ENCODE results near the gene CYP19A1.
"Not testable (repeated sequence)": the region's sequence is repeated elsewhere in the genome, so short reads cannot be mapped to it uniquely, and the experiment has no call there.

The CYP19A1 gene

GRCh38 chr15:51223771-51224229 is 114.6 kb downstream of the CYP19A1 start:
- DNase-seq: peak in 4 of 56 donors; percentile 2 to 7 (median 3)

GRCh38 chr15:51218299-51218938 is 120.0 kb downstream of the CYP19A1 start:
- no peak for DNase-seq

DNA sequence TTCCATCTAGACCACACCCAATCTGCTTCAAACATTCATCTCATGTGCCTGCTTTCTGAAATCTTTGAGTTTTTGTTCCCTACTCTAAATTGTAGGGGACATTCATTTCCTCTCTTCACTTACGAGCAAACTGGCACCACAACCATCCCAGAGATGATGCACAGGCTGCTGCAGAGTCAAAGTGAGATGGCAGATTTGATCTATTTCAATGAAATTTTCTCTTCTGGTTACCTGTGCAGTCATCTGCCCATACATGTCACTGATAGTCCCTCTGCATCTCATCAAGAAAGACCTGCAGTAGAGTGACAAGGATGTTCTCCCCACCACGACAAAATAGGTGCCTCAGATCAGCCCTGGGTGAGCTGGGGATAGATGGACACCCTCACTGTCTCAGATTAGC is 125.5 kb downstream of the CYP19A1 start:
- no peak for DNase-seq

DNA sequence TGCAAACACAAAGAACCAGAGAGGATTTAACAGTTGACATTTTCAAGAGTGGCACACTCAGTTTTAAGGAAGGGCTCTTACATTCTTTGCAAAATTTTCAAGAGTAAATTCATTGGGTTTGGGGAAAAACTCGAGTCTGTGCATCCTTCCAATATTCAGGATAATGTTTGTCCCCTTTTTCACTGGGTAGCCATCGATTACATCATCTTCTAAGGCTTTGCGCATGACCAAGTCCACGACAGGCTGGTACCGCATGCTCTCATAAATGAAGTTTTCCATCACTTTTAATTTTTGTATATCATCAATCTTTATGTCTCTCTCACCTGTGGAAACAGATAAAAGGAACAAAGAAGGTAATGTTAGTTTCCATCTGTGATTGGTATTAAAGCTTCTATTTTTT is 126.2 kb downstream of the CYP19A1 start:
- DNase-seq: no peak

DNA sequence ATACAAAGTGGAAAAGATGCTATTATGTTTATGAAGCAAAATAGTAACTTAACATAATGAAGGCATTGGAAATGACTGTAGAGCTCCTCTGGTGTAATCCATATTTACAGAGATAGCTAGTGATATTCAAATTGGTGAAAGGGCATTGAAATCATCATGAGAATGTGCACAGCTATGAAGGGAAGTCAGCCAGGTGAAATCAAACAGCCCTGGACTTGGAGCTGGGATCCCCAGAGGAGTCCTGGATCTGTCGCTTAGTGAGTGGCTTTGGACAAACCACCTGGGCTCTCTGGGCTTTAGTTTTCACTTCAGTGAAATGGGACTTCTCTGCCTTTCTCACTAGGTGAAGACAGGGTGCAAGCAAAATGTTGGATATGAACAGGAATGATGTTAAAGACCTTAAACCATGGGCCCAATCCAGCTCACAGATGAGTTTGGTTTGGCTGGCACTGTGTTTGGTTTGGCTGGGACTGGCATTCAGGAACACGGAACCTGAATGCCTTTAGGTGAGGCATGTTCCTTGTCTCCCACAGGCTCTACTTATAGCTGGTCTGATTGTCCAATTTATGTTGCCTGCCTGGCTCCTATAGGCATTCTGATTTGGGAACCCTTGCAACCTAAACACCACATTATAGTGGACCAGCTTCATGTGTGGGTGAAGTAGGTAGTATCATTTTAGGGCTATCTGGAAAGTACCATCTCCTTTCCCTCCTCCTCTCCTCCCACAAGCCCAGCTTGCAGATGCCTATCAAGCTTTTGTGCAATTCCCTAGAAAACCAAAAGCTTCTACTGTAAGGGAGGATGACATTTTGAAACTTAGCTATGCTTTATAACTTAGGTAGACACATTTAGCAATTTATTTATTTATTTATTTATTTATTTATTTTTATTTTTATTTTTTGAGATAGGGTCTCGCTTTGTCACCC is 133.1 kb downstream of the CYP19A1 start:
- DNase-seq: no peak

DNA sequence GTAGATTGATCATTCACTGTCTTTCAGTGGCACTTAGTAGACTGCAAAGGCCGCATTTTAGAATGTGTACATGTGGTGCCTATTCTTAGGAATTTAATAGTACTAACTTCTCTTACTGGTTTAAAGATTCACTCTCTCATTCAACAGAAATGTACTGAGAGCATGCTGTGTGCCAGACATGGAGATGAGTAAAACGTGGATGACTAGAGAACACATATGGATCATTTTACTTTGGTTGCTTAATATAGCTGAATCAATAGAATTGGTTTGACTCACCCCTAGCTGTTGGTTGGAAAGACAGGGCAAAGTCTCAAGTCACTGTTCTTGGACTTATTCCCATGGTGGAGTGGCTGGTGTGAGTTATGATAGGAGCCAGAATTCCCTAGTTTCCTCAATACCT is 134.6 kb downstream of the CYP19A1 start:
- no peak for DNase-seq

GRCh38 chr15:51202783-51203182 is 135.6 kb downstream of the CYP19A1 start:
- no peak for DNase-seq

GRCh38 chr15:51201581-51201980 is 136.8 kb downstream of the CYP19A1 start:
- no peak for DNase-seq

- DNase-seq: no peak
Measured at GRCh38 chr15:51200792-51201191, 137.6 kb downstream of the CYP19A1 start.

GRCh38 chr15:51199541-51199940 is 138.9 kb downstream of the CYP19A1 start:
- no peak for DNase-seq

- peak in 8 of 56 donors; percentile 8 to 23 (median 15) for DNase-seq
Measured at GRCh38 chr15:51198701-51199232, 139.6 kb downstream of the CYP19A1 start.

DNA sequence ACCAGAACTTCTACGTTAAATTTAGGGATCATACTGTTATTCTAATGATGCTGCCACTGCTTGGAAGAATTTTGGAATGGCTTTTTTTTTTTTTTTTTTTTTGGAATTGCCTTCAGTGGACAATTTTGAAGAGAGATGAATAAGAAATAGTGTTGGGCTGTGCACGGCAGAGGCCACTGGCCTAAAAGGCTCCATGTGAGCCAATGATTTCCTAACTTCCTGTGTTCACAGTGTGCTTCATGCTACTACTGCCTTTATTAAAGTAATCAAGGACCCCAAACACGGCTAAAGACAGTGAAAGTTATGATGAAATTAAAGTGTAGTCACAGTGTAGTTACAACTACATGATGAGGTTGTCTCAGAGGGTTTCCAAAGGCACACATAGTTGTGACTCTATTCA is 142.9 kb downstream of the CYP19A1 start:
- no peak for DNase-seq

- DNase-seq: no peak
Measured at GRCh38 chr15:51193979-51194378, 144.4 kb downstream of the CYP19A1 start.

- no peak for DNase-seq
Measured at GRCh38 chr15:51193526-51193925, 144.9 kb downstream of the CYP19A1 start.

DNA sequence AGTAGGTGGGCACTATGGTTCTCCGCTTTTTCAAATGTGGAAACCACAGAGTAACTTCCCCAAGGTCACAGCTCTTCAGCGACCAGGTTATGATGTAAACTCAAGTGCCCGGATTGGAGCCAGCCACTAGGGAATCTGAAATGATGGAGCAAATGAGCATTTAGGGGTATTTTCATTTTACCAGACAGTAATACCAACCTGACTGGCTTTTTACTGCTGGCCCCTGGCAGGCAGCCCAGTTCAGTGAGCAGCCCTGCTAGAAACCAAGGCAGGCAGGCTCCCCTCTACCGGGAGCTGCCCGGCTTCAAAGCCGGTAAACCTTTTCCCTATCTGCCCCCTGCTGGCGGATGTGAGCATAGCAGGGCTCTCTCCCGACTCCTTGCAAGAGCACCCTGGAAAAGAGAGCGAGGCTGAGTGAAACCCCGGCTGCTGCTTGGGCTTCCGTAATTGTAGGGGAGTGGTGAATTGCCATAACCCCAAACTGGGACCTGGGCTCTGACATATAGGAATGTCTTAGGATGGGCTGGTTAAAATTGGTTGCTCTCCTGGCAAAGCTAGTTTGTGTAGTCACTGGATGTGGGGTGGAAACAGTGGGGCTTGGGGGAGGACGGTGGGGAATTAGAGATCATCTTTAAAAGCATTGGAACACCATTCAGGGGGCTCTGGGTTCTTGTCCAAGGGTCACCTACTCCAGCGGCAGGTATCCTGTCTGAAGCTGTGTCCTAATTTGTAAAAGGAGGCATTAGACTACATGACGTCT is 145.7 kb downstream of the CYP19A1 start:
- peak; percentile 42 to 97 (median 82) for DNase-seq

- DNase-seq: no peak
Measured at GRCh38 chr15:51191766-51192165, 146.6 kb downstream of the CYP19A1 start.

GRCh38 chr15:51191072-51191670 is 147.2 kb downstream of the CYP19A1 start:
- peak in 2 of 56 donors; percentile 13 to 15 for DNase-seq

DNA sequence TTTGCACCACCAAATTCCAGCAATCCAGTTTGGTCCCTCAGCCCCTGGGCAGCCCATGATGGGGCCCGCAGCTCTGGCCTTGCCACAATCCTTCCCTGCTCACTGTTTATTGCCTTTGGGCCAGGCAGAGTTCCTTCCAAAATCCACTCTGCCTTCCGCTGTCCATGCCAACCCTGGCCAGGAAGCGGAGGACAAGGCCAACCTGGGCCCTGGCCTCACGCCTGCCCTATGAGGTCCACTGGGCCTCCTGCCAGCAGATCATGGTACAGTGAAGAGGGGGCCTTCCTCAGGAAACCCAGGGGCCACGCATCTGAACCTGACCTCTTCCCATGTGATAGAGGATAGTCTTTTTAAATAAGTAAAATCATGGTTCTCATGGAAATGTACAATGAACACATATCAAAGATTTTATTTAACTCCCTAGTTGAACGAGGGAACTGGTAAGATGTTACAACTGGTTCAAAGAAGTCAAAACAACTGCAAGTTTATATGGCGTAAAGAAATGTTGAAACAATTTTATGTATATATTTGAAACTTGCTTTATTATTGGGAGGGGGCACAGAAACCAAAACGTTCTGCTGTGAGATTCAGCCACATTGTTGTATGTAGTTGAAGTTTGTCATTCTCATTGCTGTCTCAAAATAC is 147.8 kb downstream of the CYP19A1 start:
- peak in 2 of 56 donors; percentile 7 to 8 for DNase-seq

DNA sequence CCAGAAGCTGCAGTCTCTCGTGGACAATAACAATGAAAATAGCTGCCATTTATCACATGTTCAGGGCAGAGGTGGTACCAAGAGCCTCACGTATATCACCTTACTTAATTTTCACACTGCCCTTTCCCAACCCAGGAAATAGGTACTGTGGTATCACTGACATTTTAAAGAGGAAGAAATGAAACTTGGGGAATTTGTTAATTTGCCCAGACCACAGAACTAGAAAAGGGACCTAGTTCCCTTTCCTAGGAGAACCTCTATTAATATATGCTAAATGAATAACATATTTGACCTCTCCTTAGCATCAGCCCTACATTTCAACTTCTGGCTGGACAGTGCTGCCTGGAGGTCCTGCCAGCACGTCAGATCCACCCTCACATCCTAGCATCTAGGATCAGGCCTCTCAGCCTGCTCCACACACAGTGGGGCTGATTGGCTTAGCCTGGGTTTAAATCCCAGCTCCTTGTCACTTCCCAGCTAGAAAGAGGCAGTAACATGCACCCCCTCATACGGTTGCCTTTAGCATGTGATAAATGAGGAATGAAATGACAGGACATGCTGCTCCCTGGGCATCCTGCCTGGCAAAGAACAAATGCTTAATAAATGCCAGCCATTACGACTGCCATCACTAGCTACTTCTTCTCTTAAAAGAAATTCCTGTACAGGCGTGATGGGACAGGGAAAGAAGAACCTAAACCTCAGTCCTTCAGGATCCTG is 148.6 kb downstream of the CYP19A1 start:
- DNase-seq: no peak

- DNase-seq: not testable (repeated sequence)
Measured at GRCh38 chr15:51188791-51189190, 149.6 kb downstream of the CYP19A1 start.

Measured in amygdala (tissue), 56 donors.